Activated T-cell treated with anti-CD3 and anti-CD28 coated beads, Interleukin-2, amount 50 U/mL, for 4 hours (primary cell): ENCODE measurements around the gene AMY1A. TPM values are rescaled to one million over a fixed set of nuclear protein-coding genes. Genes with fewer than 3 reads are reported as not detected.

Experiments
- total RNA-seq, 3 donors: library from RNA; stranded (reverse); gene quantifications; one replicate each; pipeline ENCODE4 v1.2.1, GENCODE V29; 2021

The AMY1A gene
- total RNA-seq, 3 donors from 2014 or later = not detected

Other genes starting within 250 kb of the AMY1A start
- 10 to 100 TPM; 13.0 to 16.0 (median 14.7) TPM for gene RNPC3, start 130.1 kb upstream of the AMY1A start, total RNA-seq
- 1 to 10 TPM; 1.4 to 2.8 (median 1.8) TPM for gene AMY2B, start 84.2 kb upstream of the AMY1A start, total RNA-seq
- under 1 TPM in 2 of 3 donors, not detected in 1; 0.68 to 0.90 TPM for gene AMY2A, start 38.3 kb upstream of the AMY1A start, total RNA-seq
- not detected for gene AMY1B, start 40.5 kb downstream of the AMY1A start, total RNA-seq
- not detected for gene AMY1C, start 94.1 kb downstream of the AMY1A start, total RNA-seq